Neural progenitor cell (in vitro differentiated cells): ENCODE measurements around the gene TTC6. TPM values are rescaled to one million over a fixed set of nuclear protein-coding genes. Genes with fewer than 3 reads are reported as not detected.

Source experiments
- DNase-seq: peaks from one replicate; pipeline ENCODE4 v3.0.0-alpha.2; 2016; ENCODE audit warnings: low spot score
- H2AFZ ChIP-seq: fragments of 200-600 bp; sonication (generic); replicated peaks from 2 replicates; pipeline ENCODE4 v1.6.1; 2016; ENCODE audit warnings: antibody characterized with exemption
- H3F3A ChIP-seq: fragments of 200-600 bp; sonication (generic); 2 replicates; pipeline ENCODE4 v1.6.1; 2016; ENCODE audit warnings: antibody characterized with exemption, low read depth
- H3K27ac ChIP-seq: fragments of 200-600 bp; sonication (generic); 2 replicates; pipeline ENCODE4 v1.5.1; 2016; ENCODE audit warnings: mild to moderate bottlenecking
- H3K27me3 ChIP-seq: fragments of 200-600 bp; sonication (generic); 2 replicates; pipeline ENCODE4 v1.6.1; 2016; ENCODE audit warnings: mild to moderate bottlenecking, moderate library complexity
- H3K36me3 ChIP-seq: fragments of 200-600 bp; sonication (generic); 2 replicates; pipeline ENCODE4 v1.5.1; 2016
- H3K4me1 ChIP-seq: fragments of 200-600 bp; sonication (generic); 2 replicates; pipeline ENCODE4 v1.6.1; 2016; ENCODE audit warnings: mixed run types
- H3K4me2 ChIP-seq: fragments of 200-600 bp; sonication (generic); 2 replicates; pipeline ENCODE4 v1.6.1; 2016
- H3K4me3 ChIP-seq: fragments of 200-600 bp; sonication (generic); 2 replicates; pipeline ENCODE4 v1.5.1; 2016
- H3K79me2 ChIP-seq: fragments of 200-600 bp; sonication (generic); 2 replicates; pipeline ENCODE4 v1.6.1; 2016; ENCODE audit warnings: low read depth
- H3K9ac ChIP-seq: fragments of 200-600 bp; sonication (generic); 2 replicates; pipeline ENCODE4 v1.6.1; 2016
- H3K9me3 ChIP-seq: fragments of 200-600 bp; sonication (generic); 2 replicates; pipeline ENCODE4 v1.5.1; 2016; ENCODE audit warnings: low read depth
- H4K20me1 ChIP-seq: fragments of 200-600 bp; sonication (generic); 2 replicates; pipeline ENCODE4 v1.6.1; 2016; ENCODE audit warnings: low read depth
- H3K27ac Mint-ChIP-seq: 3 replicates; pipeline ENCODE4 v1.8.0; 2021; ENCODE audit warnings: mixed read lengths
- H3K27me3 Mint-ChIP-seq: 2 replicates; pipeline ENCODE4 v1.8.0; 2022; ENCODE audit warnings: low read depth, mild to moderate bottlenecking, inconsistent platforms, moderate library complexity, mixed read lengths; ENCODE audit not compliant: insufficient read depth
- H3K36me3 Mint-ChIP-seq: 3 replicates; pipeline ENCODE4 v1.8.0; 2021; ENCODE audit warnings: mixed read lengths
- H3K4me1 Mint-ChIP-seq: 3 replicates; pipeline ENCODE4 v1.8.0; 2021; ENCODE audit warnings: mixed read lengths
- H3K4me3 Mint-ChIP-seq: 3 replicates; pipeline ENCODE4 v1.8.0; 2021; ENCODE audit warnings: mild to moderate bottlenecking, moderate library complexity, mixed read lengths
- H3K9me3 Mint-ChIP-seq: 3 replicates; pipeline ENCODE4 v1.8.0; 2020; ENCODE audit warnings: mixed read lengths
- CTCF ChIP-seq: fragments of 200-600 bp; sonication (generic); IDR thresholded peaks from 2 replicates; pipeline ENCODE4 v1.5.1; 2017; ENCODE audit warnings: antibody characterized with exemption, mild to moderate bottlenecking
- EZH2 ChIP-seq: fragments of 200-600 bp; sonication (generic); IDR thresholded peaks from 2 replicates; pipeline ENCODE4 v1.6.1; 2017; ENCODE audit warnings: antibody characterized with exemption, mild to moderate bottlenecking, moderate library complexity
- EZH2phosphoT487 ChIP-seq: fragments of 200-600 bp; sonication (generic); IDR thresholded peaks from 2 replicates; pipeline ENCODE4 v1.6.1; 2017; ENCODE audit warnings: antibody characterized with exemption
- total RNA-seq: library from RNA; depleted of rRNA; stranded (reverse); fragments of >200 nt; gene quantifications from 2 replicates; pipeline ENCODE4 v1.2.3, GENCODE V29; 2015; ENCODE audit warnings: low replicate concordance

The TTC6 gene
- total RNA-seq, 1 donor from 2014 or later: 2.6 TPM

- peaks cover 100% of the 10 kb centered on the region for H3K27me3 ChIP-seq
- peaks cover 66% of the 10 kb centered on the region for H3F3A ChIP-seq
- H3K9ac ChIP-seq: no peak overlapping the region
- no peak overlapping the region for H3K27ac ChIP-seq
- H3K9me3 ChIP-seq: no peaks in the 10 kb centered on the region
- H3K36me3 ChIP-seq: no peaks in the 10 kb centered on the region
- no peaks in the 10 kb centered on the region for H3K79me2 ChIP-seq
- no peak overlapping the region for H2AFZ ChIP-seq
- peak overlapping the region; percentile 67 for H3K4me3 Mint-ChIP-seq
- peaks cover 88% of the 10 kb centered on the region for H4K20me1 ChIP-seq
- no peak overlapping the region for H3K27ac Mint-ChIP-seq
- peaks cover 46% of the 10 kb centered on the region for H3K4me1 Mint-ChIP-seq
- peaks cover 28% of the 10 kb centered on the region for H3K4me1 ChIP-seq
- TF ChIP-seq EZH2 (no peak), EZH2phosphoT487 (no peak), CTCF (no peak)
- no peaks in the 10 kb centered on the region for H3K36me3 Mint-ChIP-seq
- DNase-seq: no peak
- H3K27me3 Mint-ChIP-seq: peaks cover 84% of the 10 kb centered on the region
- H3K9me3 Mint-ChIP-seq: no peaks in the 10 kb centered on the region
- H3K4me2 ChIP-seq: no peak overlapping the region
- peak overlapping the region; percentile 30 for H3K4me3 ChIP-seq
These were observed 4.8 kb upstream of the TTC6 start for GRCh38 chr14:37590428-37591139.

GRCh38 chr14:37591311-37591940, 4.0 kb upstream of the TTC6 start:
- TF ChIP-seq EZH2 (no peak), EZH2phosphoT487 (peak; percentile 2), CTCF (peak; percentile 67)
- H3K9me3 Mint-ChIP-seq: no peaks in the 10 kb centered on the region
- Histone ChIP-seq H2AFZ (no peak overlapping the region), H3F3A (peaks cover 66% of the 10 kb centered on the region), H3K27ac (no peak overlapping the region), H3K36me3 (no peaks in the 10 kb centered on the region), H3K9ac (no peak overlapping the region), H3K4me3 (peak overlapping the region; percentile 30), H3K4me2 (peak overlapping the region; percentile 71), H3K4me1 (peaks cover 30% of the 10 kb centered on the region), H3K9me3 (no peaks in the 10 kb centered on the region), H3K79me2 (no peaks in the 10 kb centered on the region), H3K27me3 (peaks cover 100% of the 10 kb centered on the region), H4K20me1 (peaks cover 88% of the 10 kb centered on the region)
- H3K36me3 Mint-ChIP-seq: no peaks in the 10 kb centered on the region
- peak; percentile 88 for DNase-seq
- H3K4me1 Mint-ChIP-seq: peaks cover 49% of the 10 kb centered on the region
- peaks cover 84% of the 10 kb centered on the region for H3K27me3 Mint-ChIP-seq
- H3K4me3 Mint-ChIP-seq: peak overlapping the region; percentile 67
- no peak overlapping the region for H3K27ac Mint-ChIP-seq

- H3K36me3 ChIP-seq: no peaks in the 10 kb centered on the region
- H3K4me1 ChIP-seq: peaks cover 34% of the 10 kb centered on the region
- no peaks in the 10 kb centered on the region for H3K36me3 Mint-ChIP-seq
- no peak overlapping the region for H3K9ac ChIP-seq
- H2AFZ ChIP-seq: no peak overlapping the region
- H3F3A ChIP-seq: peaks cover 70% of the 10 kb centered on the region
- no peak overlapping the region for H3K4me3 Mint-ChIP-seq
- H3K27me3 ChIP-seq: peaks cover 100% of the 10 kb centered on the region
- peak; percentile 93 for TF ChIP-seq EZH2phosphoT487
- TF ChIP-seq CTCF: no peak
- TF ChIP-seq EZH2: peak; percentile 96
- peak overlapping the region; percentile 30 for H3K4me3 ChIP-seq
- no peaks in the 10 kb centered on the region for H3K9me3 ChIP-seq
- H4K20me1 ChIP-seq: peaks cover 88% of the 10 kb centered on the region
- no peaks in the 10 kb centered on the region for H3K9me3 Mint-ChIP-seq
- H3K27ac Mint-ChIP-seq: no peak overlapping the region
- peak overlapping the region; percentile 71 for H3K4me2 ChIP-seq
- peak; percentile 45 for DNase-seq
- H3K4me1 Mint-ChIP-seq: peaks cover 51% of the 10 kb centered on the region
- H3K27me3 Mint-ChIP-seq: peaks cover 85% of the 10 kb centered on the region
- no peak overlapping the region for H3K27ac ChIP-seq
- no peaks in the 10 kb centered on the region for H3K79me2 ChIP-seq
These were observed 3.4 kb upstream of the TTC6 start for GRCh38 chr14:37591941-37592481.
